Spleen (tissue), 11 donors: ENCODE measurements around the gene LINGO1. TPM values are rescaled to one million over a fixed set of nuclear protein-coding genes. Genes with fewer than 3 reads are reported as not detected.

Source experiments
- DNase-seq: peaks from one replicate; pipeline ENCODE4 v3.0.0-alpha.2; 2020
- H3K27ac ChIP-seq, 8 donors: fragments of 200-600 bp; sonication (generic) in 7 of 8; 1 replicate in 4 of 8; 2 replicates in 4 of 8; pipeline versions ENCODE4 v1.5.0 to v1.8.0; 2016 to 2021; ENCODE audit warnings: inconsistent platforms in 4 of 8, mild to moderate bottlenecking in 4 of 8, moderate library complexity in 1 of 8
- H3K27me3 ChIP-seq, 7 donors: fragments of 200-600 bp; sonication (generic) in 6 of 7; replicated peaks in 1 of 7; 1 replicate in 4 of 7; 2 replicates in 3 of 7; pipeline versions ENCODE4 v1.5.0 to v1.8.0; 2016 to 2021; ENCODE audit warnings: inconsistent platforms in 3 of 7, mild to moderate bottlenecking in 1 of 7
- H3K36me3 ChIP-seq, 6 donors: fragments of 200-600 bp; sonication (generic) in 5 of 6; 1 replicate in 4 of 6; 2 replicates in 2 of 6; pipeline versions ENCODE4 v1.5.0 to v1.8.0; 2016 to 2021; ENCODE audit warnings: inconsistent platforms in 2 of 6
- H3K4me1 ChIP-seq, 6 donors: fragments of 200-600 bp; sonication (generic) in 5 of 6; 1 replicate in 3 of 6; 2 replicates in 3 of 6; pipeline versions ENCODE4 v1.5.0 to v1.8.0; 2016 to 2021; ENCODE audit warnings: inconsistent platforms in 3 of 6
- H3K4me3 ChIP-seq, 8 donors: fragments of 200-600 bp; sonication (generic) in 7 of 8; 1 replicate in 4 of 8; 2 replicates in 4 of 8; pipeline versions ENCODE4 v1.5.0 to v1.8.0; 2016 to 2021; ENCODE audit warnings: inconsistent platforms in 4 of 8, mild to moderate bottlenecking in 4 of 8, moderate library complexity in 2 of 8
- H3K9me3 ChIP-seq, 8 donors: fragments of 200-600 bp; sonication (generic) in 7 of 8; 1 replicate in 4 of 8; 2 replicates in 4 of 8; pipeline versions ENCODE4 v1.5.0 to v1.8.0; 2016 to 2021; ENCODE audit warnings: inconsistent platforms in 4 of 8
- POLR2A ChIP-seq, 3 donors: fragments of 450-650 bp; IDR thresholded peaks; one replicate each; pipeline ENCODE4 v1.5.1; 2017; ENCODE audit warnings: antibody characterized with exemption in 3 of 3, mild to moderate bottlenecking in 1 of 3
- POLR2AphosphoS5 ChIP-seq, 3 donors: sonication (generic); formaldehyde crosslinking; IDR thresholded peaks; one replicate each; pipeline ENCODE4 v1.5.1; 2017; ENCODE audit warnings: antibody characterized with exemption in 3 of 3
- WGBS, 5 donors: extraction: QIAGEN DNeasy Blood & Tissue Kit in 3 of 5; methylation state at CpG; one replicate each; pipeline versions ENCODE4 v1.1.5 to v1.1.7; 2013 to 2018; 5-methylcytosine and 5-hydroxymethylcytosine counted together
- intact Hi-C: fragments of 100-400 bp; cut with DNase I; formaldehyde crosslinking; loops from one replicate; pipeline ENCODE4 v1.15.0; 2023; ENCODE audit warnings: low total_unique reads
- polyA plus RNA-seq, 3 donors: library from polyadenylated mRNA; stranded (reverse); fragments of 200-250 nt; gene quantifications; one replicate each; pipeline ENCODE4 v1.2.1, GENCODE V29; 2013
- total RNA-seq, 7 donors: library from RNA; depleted of rRNA in 3 of 7; stranded (reverse); fragments of >200 nt in 3 of 7; fragmentation: NEBNext Ultra II Directional in 4 of 7; extraction: Animal tissue kit (Norgen Biotek cat#: 25700) in 4 of 7; gene quantifications; one replicate each; pipeline versions ENCODE4 v1.1.0 to v1.2.1, GENCODE V29; 2016 to 2021
- TF ChIP-seq, protein P1 (sequence below), 11 experiments: fragments of 200-600 bp in 7 of 11; fragments of 450-650 bp in 4 of 11; sonication (generic) in 4 of 11; IDR thresholded peaks in 8 of 11; conservative IDR thresholded peaks in 3 of 11; 1 replicate in 7 of 11; 2 replicates in 4 of 11; pipeline versions ENCODE4 v1.4.0 to v1.8.0; 2016 to 2021; ENCODE audit warnings: antibody characterized with exemption in 11 of 11, inconsistent platforms in 4 of 11, mild to moderate bottlenecking in 1 of 11
- donor health status: healthy with polysubstance abuse.
- donor health status: DM: no; HTN: no; CAD: no; lungs with moderate emphysema.
- donor health status: DM: no; HTN: no; CAD: no.
- donor health status: Bipolar disorder and iron deficiency.
- donor health status: healthy.
- donor health status: DM: no; HTN: no; CAD: no.
- donor health status: DM: yes; HTN: yes; CAD: no.

Gene LINGO1
- total and polyA plus RNA-seq, 10 donors = 0.46 to 7.3 (median 2.7) TPM

DNA sequence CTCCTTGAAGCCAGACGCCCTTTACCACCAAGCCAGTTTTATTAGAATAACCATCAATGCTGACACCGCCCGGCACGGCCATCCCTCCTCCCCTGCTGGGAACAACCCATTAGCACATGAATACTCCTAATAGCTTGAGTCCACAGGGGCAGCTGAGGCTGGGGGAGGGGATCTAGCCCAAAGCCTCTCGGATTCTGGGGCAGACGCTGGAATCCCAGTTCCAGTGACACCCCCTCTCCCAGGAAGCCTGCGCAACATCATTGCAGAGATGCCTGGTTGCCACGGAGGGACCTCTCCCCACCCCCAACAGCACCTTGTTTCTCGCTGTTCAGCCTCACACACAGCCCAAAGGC is 1.2 kb upstream of the LINGO1 start:
- 10 to 19% (median 14%) methylated on average over 9 of the region's 9 CpGs for WGBS, 5 donors
- no peak overlapping the region for H3K27ac ChIP-seq
- H3K36me3 ChIP-seq = no peaks in the 10 kb centered on the region
- H3K4me1 ChIP-seq = peaks cover 12 to 47% (median 33%) of the 10 kb centered on the region in 6 donors
- no peak for TF ChIP-seq POLR2AphosphoS5 (IDR thresholded peaks at IDR 0.05)
- TF ChIP-seq, protein P1, sequence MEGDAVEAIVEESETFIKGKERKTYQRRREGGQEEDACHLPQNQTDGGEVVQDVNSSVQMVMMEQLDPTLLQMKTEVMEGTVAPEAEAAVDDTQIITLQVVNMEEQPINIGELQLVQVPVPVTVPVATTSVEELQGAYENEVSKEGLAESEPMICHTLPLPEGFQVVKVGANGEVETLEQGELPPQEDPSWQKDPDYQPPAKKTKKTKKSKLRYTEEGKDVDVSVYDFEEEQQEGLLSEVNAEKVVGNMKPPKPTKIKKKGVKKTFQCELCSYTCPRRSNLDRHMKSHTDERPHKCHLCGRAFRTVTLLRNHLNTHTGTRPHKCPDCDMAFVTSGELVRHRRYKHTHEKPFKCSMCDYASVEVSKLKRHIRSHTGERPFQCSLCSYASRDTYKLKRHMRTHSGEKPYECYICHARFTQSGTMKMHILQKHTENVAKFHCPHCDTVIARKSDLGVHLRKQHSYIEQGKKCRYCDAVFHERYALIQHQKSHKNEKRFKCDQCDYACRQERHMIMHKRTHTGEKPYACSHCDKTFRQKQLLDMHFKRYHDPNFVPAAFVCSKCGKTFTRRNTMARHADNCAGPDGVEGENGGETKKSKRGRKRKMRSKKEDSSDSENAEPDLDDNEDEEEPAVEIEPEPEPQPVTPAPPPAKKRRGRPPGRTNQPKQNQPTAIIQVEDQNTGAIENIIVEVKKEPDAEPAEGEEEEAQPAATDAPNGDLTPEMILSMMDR (IDR thresholded peaks at IDR 0.05 in 8 of 11, conservative IDR thresholded peaks at IDR 0.05 in 3 of 11) = no peak
- TF ChIP-seq POLR2A (IDR thresholded peaks at IDR 0.05) = no peak
- DNase-seq = no peak
- peaks cover 8 to 89% (median 47%) of the 10 kb centered on the region in 7 donors for H3K27me3 ChIP-seq
- intact Hi-C loops = loop anchor here (10.0 kb wide), 1 partner anchor 191 kb away; no protein-coding TSS in a partner anchor
- H3K4me3 ChIP-seq = peak overlapping the region in 3 of 8 donors; percentile 50 to 73 (median 58)
- no peaks in the 10 kb centered on the region for H3K9me3 ChIP-seq

DNA sequence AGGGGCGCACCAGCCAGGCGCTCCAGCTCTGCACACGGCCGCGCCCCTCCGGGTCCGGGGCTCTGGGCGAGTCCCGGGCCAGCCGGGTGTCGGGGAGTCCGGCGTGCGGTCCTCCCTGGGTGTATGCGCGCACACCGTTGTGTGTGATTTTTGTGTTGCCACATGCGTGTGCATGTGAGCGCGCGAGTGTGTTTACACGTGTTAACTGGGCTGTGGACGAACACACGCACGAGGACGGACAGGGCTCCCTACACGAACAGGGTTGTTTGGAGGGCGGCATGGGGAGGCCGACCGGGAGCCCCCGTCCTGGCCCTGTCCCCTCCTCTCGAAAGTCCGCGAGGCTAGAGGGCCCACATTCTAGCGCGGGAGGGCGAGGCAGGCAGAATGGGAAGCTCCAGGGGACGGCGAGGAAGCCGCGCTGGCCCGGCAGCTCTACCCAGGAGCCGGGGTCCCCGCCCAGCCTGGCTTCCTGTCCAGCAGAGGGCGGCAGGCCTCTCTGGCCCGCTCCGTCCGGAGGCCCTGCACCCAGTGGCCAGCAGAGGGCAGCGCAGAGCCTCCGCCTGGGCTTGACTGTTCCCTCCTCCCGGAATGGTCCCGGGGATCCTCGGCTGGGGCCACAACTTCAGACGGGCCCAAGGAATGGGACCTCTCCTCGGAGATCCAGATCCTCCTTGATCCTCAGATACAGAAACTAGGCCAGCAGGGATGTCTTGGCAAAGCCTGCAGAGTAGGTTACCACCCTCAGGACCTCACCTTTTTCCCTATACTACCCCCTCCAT is 611 bp upstream of the LINGO1 start:
- intact Hi-C loops = loop anchor here (10.0 kb wide), 1 partner anchor 191 kb away; no protein-coding TSS in a partner anchor
- no peaks in the 10 kb centered on the region for H3K36me3 ChIP-seq
- peak overlapping the region; percentile 39 to 73 (median 53) for H3K4me3 ChIP-seq
- peak overlapping the region in 3 of 8 donors; percentile 12 to 53 (median 46) for H3K27ac ChIP-seq
- peaks cover 8 to 83% (median 47%) of the 10 kb centered on the region in 7 donors for H3K27me3 ChIP-seq
- H3K4me1 ChIP-seq = peaks cover 12 to 47% (median 33%) of the 10 kb centered on the region in 6 donors
- DNase-seq = peak; percentile 95
- no peaks in the 10 kb centered on the region for H3K9me3 ChIP-seq
- WGBS, 5 donors = 0 to 1% (median 1%) methylated on average over 8 to 55 of the region's 55 CpGs
- TF ChIP-seq, protein P1 (IDR thresholded peaks at IDR 0.05 in 8 of 11, conservative IDR thresholded peaks at IDR 0.05 in 3 of 11) = peak; percentile 83 to 100 (median 99)
- TF ChIP-seq POLR2A (IDR thresholded peaks at IDR 0.05) (no peak), POLR2AphosphoS5 (IDR thresholded peaks at IDR 0.05) (peak in 2 of 3 donors; percentile 63 to 71)

DNA sequence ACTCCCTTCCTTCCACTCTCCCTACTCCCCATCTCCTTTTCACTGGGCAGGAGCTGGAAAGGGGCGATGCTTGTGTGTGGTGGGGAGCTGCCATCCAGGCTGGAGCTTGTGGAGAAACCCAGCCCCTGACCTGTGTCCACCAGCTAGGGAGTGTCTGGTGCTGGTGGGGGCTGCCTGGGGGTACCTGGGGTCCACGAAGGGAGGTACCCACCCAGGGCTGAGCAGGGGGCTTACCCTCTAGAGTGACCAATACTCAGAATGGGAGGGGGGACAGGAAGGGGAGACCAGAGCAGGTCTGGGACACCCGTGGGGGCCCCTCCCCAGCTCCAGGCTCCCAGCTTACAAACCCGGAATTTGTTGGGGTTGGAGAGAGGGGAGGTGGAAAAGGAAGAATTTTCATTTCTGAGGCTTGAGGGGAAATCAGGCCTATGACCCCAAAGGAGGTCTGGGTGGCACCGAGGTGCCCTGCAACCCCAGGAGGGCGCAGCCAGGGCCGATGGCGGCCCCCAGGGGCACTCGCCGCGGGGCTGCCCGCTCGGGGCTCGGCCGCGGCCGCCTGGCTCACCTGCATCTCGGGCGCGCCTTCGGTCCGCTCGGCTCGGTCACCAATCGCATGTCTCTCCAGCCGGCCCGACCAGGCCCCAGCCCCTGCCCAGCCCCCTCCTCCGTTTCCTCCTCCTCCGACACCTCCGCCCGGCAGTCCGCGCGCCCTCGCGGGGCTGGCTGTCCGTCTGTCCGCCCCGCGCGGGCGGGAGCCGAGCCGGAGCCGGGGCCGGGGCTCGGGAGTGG is 773 bp downstream of the LINGO1 start:
- H3K4me1 ChIP-seq = peaks cover 12 to 47% (median 33%) of the 10 kb centered on the region in 6 donors
- no peaks in the 10 kb centered on the region for H3K9me3 ChIP-seq
- no peak for DNase-seq
- intact Hi-C loops = loop anchor here (10.0 kb wide), 1 partner anchor 193 kb away; no protein-coding TSS in a partner anchor
- H3K36me3 ChIP-seq = no peaks in the 10 kb centered on the region
- H3K27ac ChIP-seq = no peak overlapping the region
- TF ChIP-seq, protein P1 (IDR thresholded peaks at IDR 0.05 in 8 of 11, conservative IDR thresholded peaks at IDR 0.05 in 3 of 11) = no peak
- TF ChIP-seq POLR2AphosphoS5 (IDR thresholded peaks at IDR 0.05) = no peak
- no peak for TF ChIP-seq POLR2A (IDR thresholded peaks at IDR 0.05)
- peaks cover 8 to 75% (median 47%) of the 10 kb centered on the region in 7 donors for H3K27me3 ChIP-seq
- 4 to 12% (median 4%) methylated on average over 22 to 47 of the region's 47 CpGs for WGBS, 5 donors
- peak overlapping the region in 7 of 8 donors; percentile 26 to 73 (median 38) for H3K4me3 ChIP-seq
